GM19023 (cell line): ENCODE measurements around the gene SMIM3.
"Not testable (repeated sequence)": the region's sequence is repeated elsewhere in the genome, so short reads cannot be mapped to it uniquely, and the experiment has no call there.

Source experiments
- ATAC-seq: cut with Tn5 transposase; IDR thresholded peaks from one replicate; pipeline ENCODE4 v1.9.1; 2021; ENCODE audit warnings: mild to moderate bottlenecking, moderate library complexity; ENCODE audit not compliant: unreplicated experiment

SMIM3 gene

GRCh38 chr5:150778517-150779396 is at the start of gene SMIM3:
Gene SMIM3 (plus strand): TSS chr5:150778757. CDS start chr5:150795441, 16,684 bp downstream.
- ATAC-seq, result peak; percentile 23

DNA sequence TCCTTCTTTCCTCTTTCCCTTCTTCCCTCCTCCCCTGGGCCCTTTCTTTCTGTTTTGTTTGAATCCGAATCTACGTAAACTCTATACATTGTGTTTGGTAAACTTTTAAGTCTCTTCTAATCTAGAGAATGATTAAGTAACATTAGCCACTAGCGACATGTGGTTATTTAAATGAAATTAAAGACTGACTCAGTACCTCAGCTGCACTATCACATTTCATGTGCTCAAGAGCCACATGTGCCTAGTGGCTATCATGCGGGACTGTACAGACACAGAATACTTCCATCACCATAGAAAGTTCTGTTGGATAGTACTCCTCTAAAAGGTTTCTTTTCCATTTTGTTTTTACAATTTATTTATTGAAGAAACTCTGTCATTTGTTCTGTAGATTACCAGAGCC is 48.7 kb upstream of the SMIM3 start:
- ATAC-seq, result no peak

DNA sequence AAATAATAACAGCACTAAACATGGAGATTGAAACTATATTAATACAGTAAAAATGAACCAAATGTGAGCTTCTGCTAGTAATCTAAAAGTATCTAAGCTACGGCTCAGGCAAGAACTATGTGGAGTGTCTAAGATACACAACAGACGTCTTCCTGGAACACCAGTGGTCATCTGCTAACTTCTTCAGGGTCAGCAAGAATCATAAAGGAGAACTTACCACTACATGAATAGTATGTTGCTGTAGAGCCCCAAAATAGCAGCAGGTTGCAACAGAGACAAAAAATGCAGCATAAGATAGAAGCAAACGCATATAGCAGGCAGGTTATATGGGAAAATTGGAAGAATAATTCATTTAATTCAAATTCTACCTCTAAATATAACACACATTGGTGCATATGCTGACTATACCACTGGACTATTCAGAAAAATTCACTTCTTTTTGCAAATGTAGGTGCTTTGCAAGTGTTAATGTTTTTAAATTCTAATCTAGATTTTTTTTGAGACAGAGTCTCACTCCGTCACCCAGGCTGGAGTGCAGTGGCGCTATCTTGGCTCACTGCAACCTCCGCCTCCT is 46.8 kb upstream of the SMIM3 start:
- ATAC-seq, result no peak

DNA sequence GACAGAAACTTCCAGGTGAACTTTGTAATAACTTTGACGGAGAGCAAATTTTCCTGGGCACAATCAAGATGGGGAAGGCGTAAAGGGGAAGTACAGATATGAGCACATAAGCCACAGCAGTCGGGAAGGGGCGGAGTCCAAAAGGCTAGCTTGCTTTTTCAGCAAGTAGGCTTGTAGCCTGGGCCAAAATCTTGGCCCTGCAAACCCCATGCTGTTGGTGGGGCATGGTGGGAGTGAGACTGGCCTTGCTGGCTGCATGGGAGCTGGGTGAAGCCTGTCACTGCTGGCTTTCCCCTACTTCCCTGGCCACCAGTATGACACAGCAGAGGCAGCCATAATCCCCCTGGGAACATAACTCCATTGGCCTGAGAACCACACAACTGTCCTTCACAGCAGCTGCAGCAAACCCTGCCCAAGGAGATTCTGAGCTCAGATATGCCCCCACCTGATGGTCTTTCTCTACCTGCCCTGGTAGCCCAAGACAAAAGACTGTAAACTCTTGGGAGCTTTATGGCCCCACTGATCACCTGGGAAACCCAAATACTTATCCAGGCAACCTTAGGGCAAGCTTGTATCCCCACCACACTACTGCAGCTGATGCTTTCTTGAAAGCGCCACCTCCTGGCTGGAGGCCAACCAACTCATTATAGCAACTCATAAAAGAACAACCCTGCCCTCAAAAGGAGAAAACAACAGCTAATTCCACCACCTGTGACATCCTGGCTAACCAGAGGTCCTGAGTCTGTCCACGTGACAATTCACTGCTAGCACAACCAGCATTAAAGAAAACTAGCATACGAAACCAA is 43.8 kb upstream of the SMIM3 start:
- peak; percentile 55 for ATAC-seq

- no peak for ATAC-seq
Measured at GRCh38 chr5:150738862-150739261, 39.7 kb upstream of the SMIM3 start.

DNA sequence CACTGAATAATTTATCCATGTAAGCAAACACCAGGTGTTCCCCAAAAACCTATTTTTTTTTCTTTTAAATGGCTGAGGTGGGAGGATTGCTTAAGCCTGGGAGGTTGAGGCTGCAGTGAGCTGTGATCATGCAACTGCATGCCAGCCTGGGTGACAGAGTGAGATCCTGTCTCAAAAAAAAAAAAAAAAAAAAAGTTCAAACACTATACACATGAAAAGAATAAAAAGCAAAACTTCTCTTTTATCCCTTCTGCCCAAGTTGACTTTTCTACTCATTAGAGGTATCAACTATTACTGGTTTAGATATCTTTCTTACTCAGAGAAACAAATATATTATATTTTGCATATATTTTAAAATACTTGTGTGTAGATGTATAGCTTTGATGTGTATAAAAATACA is 37.6 kb upstream of the SMIM3 start:
- no peak for ATAC-seq

DNA sequence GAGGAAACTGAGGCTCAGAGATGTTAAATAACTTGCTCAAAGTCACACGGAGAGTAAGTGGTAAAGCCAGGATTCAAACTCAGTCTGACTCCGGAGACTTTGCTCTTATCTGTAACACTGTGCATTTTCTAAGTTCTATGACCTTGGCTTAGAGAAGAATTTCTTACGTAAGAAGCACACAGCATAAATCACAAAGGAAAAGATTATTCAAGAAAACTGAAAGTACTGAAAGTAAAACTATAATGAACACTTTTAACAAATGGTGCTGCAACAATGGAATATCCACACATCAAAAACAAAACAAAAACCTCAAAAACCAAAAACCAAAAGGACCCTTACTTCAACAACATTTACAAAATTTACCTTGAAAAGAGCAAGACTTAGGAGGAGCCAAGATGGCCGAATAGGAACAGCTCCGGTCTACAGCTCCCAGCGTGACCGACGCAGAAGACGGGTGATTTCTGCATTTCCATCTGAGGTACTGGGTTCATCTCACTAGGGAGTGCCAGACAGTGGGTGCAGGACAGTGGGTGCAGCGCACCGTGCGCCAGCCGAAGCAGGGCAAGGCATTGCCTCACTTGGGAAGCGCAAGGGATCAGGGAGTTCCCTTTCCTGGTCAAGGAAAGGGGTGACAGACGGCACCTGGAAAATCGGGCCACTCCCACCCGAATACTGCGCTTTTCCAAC is 36.0 kb upstream of the SMIM3 start:
- not testable (repeated sequence) for ATAC-seq

GRCh38 chr5:150743142-150743488 is 35.4 kb upstream of the SMIM3 start:
- not testable (repeated sequence) for ATAC-seq

GRCh38 chr5:150750469-150750868 is 28.1 kb upstream of the SMIM3 start:
- ATAC-seq, result no peak

DNA sequence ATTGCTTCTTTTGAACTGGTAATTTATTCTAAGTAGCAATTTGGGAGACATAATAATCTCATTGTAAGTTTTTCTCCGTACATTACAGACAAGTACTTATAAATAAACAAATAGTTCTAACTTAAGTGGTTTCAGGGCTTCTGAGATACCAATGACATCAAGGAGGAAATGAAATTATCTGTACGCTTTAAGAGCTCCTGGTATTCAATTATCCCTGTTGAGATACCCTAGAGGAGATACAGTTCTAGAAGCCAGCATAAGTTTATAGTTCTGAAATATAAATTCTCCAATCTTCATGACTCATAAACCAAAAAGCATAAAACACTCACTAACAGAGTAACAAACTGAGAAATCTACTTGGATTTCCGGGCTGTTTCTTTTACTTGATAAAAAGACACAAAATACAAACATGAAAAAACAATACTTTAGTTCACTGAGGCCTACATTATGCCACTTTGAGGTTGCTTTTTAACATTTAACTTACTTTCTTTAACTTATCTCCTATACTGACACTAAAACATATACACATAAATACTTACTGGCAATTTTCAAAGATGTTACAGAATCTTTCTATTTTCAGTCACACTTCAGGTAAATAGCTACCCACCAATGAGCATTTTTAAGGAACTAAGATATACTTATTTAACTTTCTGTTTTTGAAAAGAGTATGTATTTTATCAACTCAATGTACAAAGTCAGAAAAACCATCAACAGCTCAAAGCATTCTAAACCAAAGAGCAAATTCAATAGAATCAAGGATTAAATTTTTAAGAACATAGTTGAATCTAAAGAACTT is 27.3 kb upstream of the SMIM3 start:
- no peak for ATAC-seq

DNA sequence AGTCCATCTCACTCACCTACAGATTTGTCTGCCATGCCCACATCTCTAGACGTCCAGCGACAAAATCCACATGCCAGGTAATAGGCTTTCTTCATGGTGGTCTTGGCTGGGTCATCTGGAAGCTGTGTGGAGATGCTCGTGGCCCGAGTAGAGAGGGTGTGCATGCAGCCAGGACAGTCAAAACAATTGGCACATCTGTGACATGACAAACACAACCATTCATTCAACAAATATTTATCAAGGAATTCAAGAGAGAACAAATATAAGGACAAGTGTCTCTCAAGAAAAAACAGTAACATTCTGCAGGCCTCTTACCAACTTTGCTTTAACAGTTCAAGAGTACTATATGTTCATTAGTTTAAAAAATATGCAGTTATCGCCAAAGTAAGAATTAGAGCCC is 25.1 kb upstream of the SMIM3 start:
- ATAC-seq, result no peak

DNA sequence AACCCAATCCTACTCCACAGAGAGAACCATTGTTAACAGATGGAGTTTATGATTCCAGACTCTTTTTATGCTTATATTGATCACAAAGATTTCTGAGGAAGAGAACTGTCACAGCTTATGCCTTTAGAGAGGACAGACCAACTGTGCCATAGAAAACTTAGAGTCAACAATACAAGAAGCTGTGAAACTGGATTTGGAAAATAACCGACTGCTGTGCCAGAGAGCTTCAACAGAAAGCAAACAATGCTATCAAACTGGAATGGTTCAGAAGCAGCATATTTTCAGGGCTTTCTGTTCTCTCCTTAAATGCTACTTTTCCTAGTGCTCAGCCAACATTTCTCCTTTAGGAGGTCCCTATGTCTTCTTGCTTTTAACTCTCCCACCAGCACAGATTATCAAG is 24.7 kb upstream of the SMIM3 start:
- no peak for ATAC-seq

DNA sequence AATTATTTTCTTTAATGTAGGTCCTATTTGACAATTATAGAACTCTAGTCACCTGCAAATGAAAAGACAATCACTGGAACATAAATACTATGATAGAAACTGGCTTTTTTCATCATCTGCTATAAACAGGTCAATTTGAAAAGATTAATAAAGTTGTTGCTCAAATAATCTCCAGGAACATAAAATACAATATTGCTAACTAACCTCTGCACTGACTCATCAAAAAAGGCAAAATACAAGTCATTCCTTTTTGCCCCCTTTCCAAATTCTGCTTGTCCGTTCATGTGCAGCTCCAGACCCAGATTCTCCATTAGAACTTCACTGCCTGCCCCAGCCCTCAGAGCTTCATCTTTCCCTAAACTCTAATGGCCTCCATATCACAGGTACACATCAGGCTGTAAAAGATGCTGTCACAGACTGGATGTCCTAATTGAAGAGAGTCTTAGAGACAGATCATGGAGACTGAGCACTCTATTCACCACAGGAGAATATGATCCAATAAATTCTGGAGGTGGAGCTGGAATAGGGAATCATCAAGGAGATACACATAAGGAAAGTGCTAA is 21.4 kb upstream of the SMIM3 start:
- no peak for ATAC-seq

- ATAC-seq, result peak; percentile 21
Measured at GRCh38 chr5:150758203-150758530, 20.4 kb upstream of the SMIM3 start.

DNA sequence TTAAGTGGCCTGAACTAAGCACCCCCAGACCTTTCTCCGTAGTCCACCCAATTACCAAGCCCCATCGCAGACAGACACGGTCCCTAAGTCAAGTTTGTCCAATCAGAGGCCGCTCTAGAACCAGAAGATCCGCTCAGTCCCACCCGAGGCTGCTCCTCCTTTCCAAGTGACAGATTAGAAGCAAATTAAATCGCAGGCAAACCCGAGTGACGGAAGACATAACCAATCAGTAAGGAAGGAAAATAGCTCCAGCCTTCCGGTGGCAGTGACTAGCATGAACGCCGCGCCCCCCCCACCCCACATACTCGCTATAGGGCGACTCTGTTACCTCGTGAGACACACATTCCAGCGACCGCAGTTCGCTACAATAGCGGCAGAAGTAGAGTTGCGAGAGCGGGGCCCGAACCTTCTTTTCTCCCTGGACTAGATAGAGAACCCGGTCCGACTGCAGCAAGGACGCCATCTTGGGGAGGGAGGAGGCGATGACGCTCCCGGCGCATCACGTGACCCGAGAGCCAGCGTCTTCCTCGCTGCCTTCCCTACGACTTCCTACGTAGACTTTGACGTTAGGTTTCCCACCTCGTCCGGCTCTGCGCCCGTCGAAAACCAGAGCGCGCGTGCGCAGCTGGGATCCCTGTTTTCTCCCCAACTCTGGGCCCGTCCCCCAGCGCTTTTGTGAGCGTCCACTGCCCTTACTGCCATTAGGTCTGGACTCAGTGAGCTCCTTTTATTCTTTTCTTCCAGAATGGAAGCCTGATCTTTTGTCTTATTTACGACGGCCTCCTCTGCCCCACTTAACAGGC is 19.8 kb upstream of the SMIM3 start, which contains the start of gene DCTN4:
Gene DCTN4 (minus strand): TSS at position 487 of the 803 bp plus-strand sequence. CDS start 24 bp downstream, at position 463.
- ATAC-seq, result peak; percentile 96

- ATAC-seq, result no peak
Measured at GRCh38 chr5:150759334-150759583, 19.3 kb upstream of the SMIM3 start.

DNA sequence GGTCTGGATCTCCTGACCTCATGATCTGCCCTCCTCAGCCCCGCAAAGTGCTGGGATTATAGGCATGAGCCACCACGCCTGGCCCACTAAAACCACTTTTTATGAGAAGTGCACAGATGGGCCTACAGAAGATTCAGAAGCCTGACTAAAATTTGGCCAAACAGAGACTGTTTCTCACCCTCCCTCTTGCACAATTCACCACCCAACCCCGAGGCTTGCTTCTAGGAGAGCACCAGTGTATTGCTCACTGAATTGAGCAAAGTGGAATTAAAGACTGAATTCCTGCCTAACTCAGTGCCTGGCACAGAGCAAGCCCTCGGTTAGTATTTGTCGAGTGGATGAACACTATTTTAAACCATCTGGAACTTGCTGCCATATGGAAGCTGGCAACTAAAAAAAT is 16.3 kb upstream of the SMIM3 start:
- no peak for ATAC-seq

- no peak for ATAC-seq
Measured at GRCh38 chr5:150763023-150763769, 15.4 kb upstream of the SMIM3 start.

- no peak for ATAC-seq
Measured at GRCh38 chr5:150764530-150764929, 14.0 kb upstream of the SMIM3 start.
